Astrocyte (in vitro differentiated cells and primary cell): ENCODE results near the gene ARHGEF11. TPM values are rescaled to one million over a fixed set of nuclear protein-coding genes. Genes with fewer than 3 reads are reported as not detected.
"Not testable (repeated sequence)": the region's sequence is repeated elsewhere in the genome, so short reads cannot be mapped to it uniquely, and the experiment has no call there.

Experiments used
- DNase-seq: peaks from one replicate; pipeline ENCODE4 v3.0.0-alpha.2; 2010; ENCODE audit warnings: low read depth
- FAIRE-seq: peaks from 2 replicates; lab custom pipeline; 2011; peaks lifted over from hg19 to GRCh38; lab: Jason Lieb, UNC
- H2AFZ ChIP-seq: 2 replicates; pipeline ENCODE4 v1.6.0; 2012; ENCODE audit warnings: low read depth, low read length, inconsistent platforms
- H3K27ac ChIP-seq: 2 replicates; pipeline ENCODE4 v1.5.1; 2011; ENCODE audit warnings: low read depth, low read length, inconsistent platforms
- H3K27me3 ChIP-seq: 2 replicates; pipeline ENCODE4 v1.6.0; 2011; ENCODE audit warnings: low read length, inconsistent platforms; ENCODE audit not compliant: insufficient read depth
- H3K36me3 ChIP-seq: 2 replicates; pipeline ENCODE4 v1.5.1; 2011; ENCODE audit warnings: low read length, inconsistent platforms; ENCODE audit not compliant: insufficient read depth
- H3K4me1 ChIP-seq: 2 replicates; pipeline ENCODE4 v1.5.1; 2011; ENCODE audit warnings: low read length, inconsistent platforms; ENCODE audit not compliant: insufficient read depth
- H3K4me2 ChIP-seq: 2 replicates; pipeline ENCODE4 v1.6.0; 2012; ENCODE audit warnings: low read length, inconsistent platforms
- H3K4me3 ChIP-seq: 2 replicates; pipeline ENCODE4 v1.5.1; 2011; ENCODE audit warnings: low read depth, mild to moderate bottlenecking, low read length, inconsistent platforms; ENCODE audit not compliant: insufficient read depth
- H3K79me2 ChIP-seq: 2 replicates; pipeline ENCODE4 v1.6.0; 2012; ENCODE audit warnings: mild to moderate bottlenecking, low read length, inconsistent platforms; ENCODE audit not compliant: insufficient read depth
- H3K9ac ChIP-seq: 2 replicates; pipeline ENCODE4 v1.6.0; 2012; ENCODE audit warnings: mild to moderate bottlenecking, low read length, inconsistent platforms
- H3K9me3 ChIP-seq: 2 replicates; pipeline ENCODE4 v1.5.1; 2012; ENCODE audit warnings: low read depth, mild to moderate bottlenecking, low read length, inconsistent platforms; ENCODE audit not compliant: insufficient read depth
- H4K20me1 ChIP-seq: 2 replicates; pipeline ENCODE4 v1.6.0; 2012; ENCODE audit warnings: low read length, inconsistent platforms; ENCODE audit not compliant: insufficient read depth
- H3K27ac Mint-ChIP-seq: one replicate; pipeline ENCODE4 v1.8.0; 2021; ENCODE audit warnings: mild to moderate bottlenecking, mixed read lengths; ENCODE audit not compliant: unreplicated experiment
- H3K27me3 Mint-ChIP-seq: one replicate; pipeline ENCODE4 v1.8.0; 2021; ENCODE audit warnings: low read depth, mixed read lengths; ENCODE audit not compliant: unreplicated experiment
- H3K36me3 Mint-ChIP-seq: one replicate; pipeline ENCODE4 v1.8.0; 2021; ENCODE audit warnings: low read depth, mixed read lengths; ENCODE audit not compliant: unreplicated experiment
- H3K4me1 Mint-ChIP-seq: one replicate; pipeline ENCODE4 v1.8.0; 2021; ENCODE audit warnings: low read depth, mixed read lengths; ENCODE audit not compliant: unreplicated experiment
- H3K4me3 Mint-ChIP-seq: one replicate; pipeline ENCODE4 v1.8.0; 2021; ENCODE audit warnings: mild to moderate bottlenecking, moderate library complexity, mixed read lengths; ENCODE audit not compliant: unreplicated experiment
- H3K9me3 Mint-ChIP-seq: one replicate; pipeline ENCODE4 v1.8.0; 2021; ENCODE audit warnings: mild to moderate bottlenecking, mixed read lengths; ENCODE audit not compliant: unreplicated experiment
- CTCF ChIP-seq: IDR thresholded peaks from 2 replicates; pipeline ENCODE4 v1.5.1; 2011; ENCODE audit warnings: low read depth, mild to moderate bottlenecking, inconsistent platforms, low read length, moderate library complexity; ENCODE audit not compliant: insufficient read depth
- EZH2 ChIP-seq: IDR thresholded peaks from 2 replicates; pipeline ENCODE4 v1.6.1; 2012; ENCODE audit warnings: mild to moderate bottlenecking, low read length, inconsistent platforms; ENCODE audit not compliant: insufficient read depth
- total RNA-seq: library from RNA; stranded (reverse); gene quantifications from 2 replicates; pipeline ENCODE4 v1.2.1, GENCODE V29; 2021

ARHGEF11 gene
- total RNA-seq, 1 donor from 2014 or later = 29.2 TPM

GRCh38 chr1:156927215-156928042, 118.1 kb downstream of the ARHGEF11 start:
- no peak overlapping the region for H3K27ac Mint-ChIP-seq
- Histone ChIP-seq H3K4me3 (peak overlapping the region; percentile 38), H3K27me3 (peaks cover 36% of the 10 kb centered on the region), H3K79me2 (no peaks in the 10 kb centered on the region), H3K9ac (no peak overlapping the region), H3K27ac (no peak overlapping the region), H3K4me1 (peaks cover 15% of the 10 kb centered on the region), H3K9me3 (no peaks in the 10 kb centered on the region), H3K36me3 (no peaks in the 10 kb centered on the region), H3K4me2 (peak overlapping the region; percentile 84), H4K20me1 (peaks cover 14% of the 10 kb centered on the region), H2AFZ (peak overlapping the region; percentile 71)
- peak; percentile 47 for DNase-seq
- H3K9me3 Mint-ChIP-seq = peaks cover 1% of the 10 kb centered on the region
- H3K36me3 Mint-ChIP-seq = no peaks in the 10 kb centered on the region
- no peak for FAIRE-seq
- peaks cover 73% of the 10 kb centered on the region for H3K27me3 Mint-ChIP-seq
- H3K4me3 Mint-ChIP-seq = no peak overlapping the region
- H3K4me1 Mint-ChIP-seq = peaks cover 11% of the 10 kb centered on the region
- TF ChIP-seq EZH2 (peak; percentile 32), CTCF (peak; percentile 57)

- H2AFZ ChIP-seq, H3K9me3 ChIP-seq, H3K27ac ChIP-seq, H3K27ac Mint-ChIP-seq, H3K9me3 Mint-ChIP-seq, H3K4me1 Mint-ChIP-seq, H3K36me3 ChIP-seq, H3K4me3 ChIP-seq, H3K4me2 ChIP-seq, H3K4me3 Mint-ChIP-seq, H3K9ac ChIP-seq, FAIRE-seq, H3K79me2 ChIP-seq, DNase-seq, H3K36me3 Mint-ChIP-seq: not testable (repeated sequence)
- peaks cover 43% of the 10 kb centered on the region for H3K27me3 ChIP-seq
- H3K4me1 ChIP-seq = peaks cover 15% of the 10 kb centered on the region
- H4K20me1 ChIP-seq = peaks cover 17% of the 10 kb centered on the region
- peaks cover 80% of the 10 kb centered on the region for H3K27me3 Mint-ChIP-seq
Measured at GRCh38 chr1:156926695-156927094, 118.8 kb downstream of the ARHGEF11 start.

- Histone ChIP-seq H3K79me2 (no peaks in the 10 kb centered on the region), H3K9ac (no peak overlapping the region), H3K27ac (no peak overlapping the region), H3K27me3 (peaks cover 48% of the 10 kb centered on the region), H3K4me1 (peaks cover 15% of the 10 kb centered on the region), H3K4me2 (no peak overlapping the region), H4K20me1 (peaks cover 19% of the 10 kb centered on the region), H3K36me3 (no peaks in the 10 kb centered on the region), H3K4me3 (no peak overlapping the region), H3K9me3 (no peaks in the 10 kb centered on the region), H2AFZ (no peak overlapping the region)
- H3K27me3 Mint-ChIP-seq = peaks cover 81% of the 10 kb centered on the region
- H3K4me1 Mint-ChIP-seq = peaks cover 8% of the 10 kb centered on the region
- no peaks in the 10 kb centered on the region for H3K36me3 Mint-ChIP-seq
- FAIRE-seq = no peak
- H3K27ac Mint-ChIP-seq = no peak overlapping the region
- H3K9me3 Mint-ChIP-seq = peaks cover 1% of the 10 kb centered on the region
- H3K4me3 Mint-ChIP-seq = no peak overlapping the region
- TF ChIP-seq EZH2 = no peak
- no peak for TF ChIP-seq CTCF
- DNase-seq = peak; percentile 70
Measured at GRCh38 chr1:156926175-156926574, 119.4 kb downstream of the ARHGEF11 start.
